SJSA1 (cell line): Measurements from ENCODE around the gene TMEM145. TPM values are rescaled to one million over a fixed set of nuclear protein-coding genes. Genes with fewer than 3 reads are reported as not detected.
"Not testable (repeated sequence)": the region's sequence is repeated elsewhere in the genome, so short reads cannot be mapped to it uniquely, and the experiment has no call there.

Source experiments
- DNase-seq, 2 experiments: peaks; one replicate each; pipeline ENCODE4 v3.0.0-alpha.2; 2015 to 2020; ENCODE audit warnings: low spot score in 2 of 2, low read depth in 1 of 2
- H3K27ac ChIP-seq: fragments of 250-450 bp; sonication (Bioruptor Pico); 2 replicates; pipeline ENCODE4 v1.5.1; 2020; ENCODE audit warnings: mild to moderate bottlenecking, moderate library complexity
- H3K27me3 ChIP-seq: fragments of 250-450 bp; sonication (Bioruptor Pico); replicated peaks from 2 replicates; pipeline ENCODE4 v1.5.1; 2020; ENCODE audit warnings: mild to moderate bottlenecking, moderate library complexity
- H3K36me3 ChIP-seq: fragments of 250-450 bp; sonication (Bioruptor Pico); 2 replicates; pipeline ENCODE4 v1.5.1; 2020; ENCODE audit warnings: mild to moderate bottlenecking
- H3K4me1 ChIP-seq: fragments of 250-450 bp; sonication (Bioruptor Pico); replicated peaks from 2 replicates; pipeline ENCODE4 v1.6.1; 2021; ENCODE audit warnings: mild to moderate bottlenecking
- H3K4me3 ChIP-seq: fragments of 250-450 bp; sonication (Bioruptor Pico); 2 replicates; pipeline ENCODE4 v1.5.1; 2020; ENCODE audit warnings: mild to moderate bottlenecking
- H3K9me3 ChIP-seq: fragments of 250-450 bp; sonication (Bioruptor Pico); replicated peaks from 2 replicates; pipeline ENCODE4 v1.5.1; 2020; ENCODE audit warnings: mild to moderate bottlenecking
- total RNA-seq: library from RNA; depleted of rRNA; stranded (reverse); fragments of >200 nt; shearing (Covaris generic); gene quantifications from 2 replicates; pipeline ENCODE4 v1.2.3, GENCODE V29; 2014

The TMEM145 gene
- total RNA-seq, 1 experiment from 2014 or later = not detected

DNA sequence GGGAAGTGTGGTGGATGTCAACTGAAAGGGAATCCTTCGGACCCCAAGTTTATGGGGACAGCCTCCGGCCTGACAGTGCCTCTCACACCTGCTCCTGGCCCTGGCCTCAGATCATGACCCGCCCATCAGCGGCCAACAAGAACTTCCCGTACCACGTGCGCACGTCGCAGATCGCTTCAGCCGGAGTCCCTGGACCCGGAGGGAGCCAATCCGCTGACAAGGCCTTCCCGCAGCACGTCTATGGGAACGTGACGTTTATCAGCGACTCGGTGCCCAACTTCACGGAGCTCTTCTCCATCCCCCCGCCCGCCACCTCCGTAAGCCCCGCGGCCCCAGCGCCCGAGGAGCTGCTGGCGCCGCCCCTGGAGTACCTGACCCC, 10.4 kb downstream of the TMEM145 start:
- peaks cover 13% of the 10 kb centered on the region for H3K4me1 ChIP-seq
- H3K4me3 ChIP-seq = no peak overlapping the region
- no peak overlapping the region for H3K27ac ChIP-seq
- H3K9me3 ChIP-seq = no peaks in the 10 kb centered on the region
- DNase-seq = no peak
- peaks cover 19% of the 10 kb centered on the region for H3K27me3 ChIP-seq
- no peaks in the 10 kb centered on the region for H3K36me3 ChIP-seq

DNA sequence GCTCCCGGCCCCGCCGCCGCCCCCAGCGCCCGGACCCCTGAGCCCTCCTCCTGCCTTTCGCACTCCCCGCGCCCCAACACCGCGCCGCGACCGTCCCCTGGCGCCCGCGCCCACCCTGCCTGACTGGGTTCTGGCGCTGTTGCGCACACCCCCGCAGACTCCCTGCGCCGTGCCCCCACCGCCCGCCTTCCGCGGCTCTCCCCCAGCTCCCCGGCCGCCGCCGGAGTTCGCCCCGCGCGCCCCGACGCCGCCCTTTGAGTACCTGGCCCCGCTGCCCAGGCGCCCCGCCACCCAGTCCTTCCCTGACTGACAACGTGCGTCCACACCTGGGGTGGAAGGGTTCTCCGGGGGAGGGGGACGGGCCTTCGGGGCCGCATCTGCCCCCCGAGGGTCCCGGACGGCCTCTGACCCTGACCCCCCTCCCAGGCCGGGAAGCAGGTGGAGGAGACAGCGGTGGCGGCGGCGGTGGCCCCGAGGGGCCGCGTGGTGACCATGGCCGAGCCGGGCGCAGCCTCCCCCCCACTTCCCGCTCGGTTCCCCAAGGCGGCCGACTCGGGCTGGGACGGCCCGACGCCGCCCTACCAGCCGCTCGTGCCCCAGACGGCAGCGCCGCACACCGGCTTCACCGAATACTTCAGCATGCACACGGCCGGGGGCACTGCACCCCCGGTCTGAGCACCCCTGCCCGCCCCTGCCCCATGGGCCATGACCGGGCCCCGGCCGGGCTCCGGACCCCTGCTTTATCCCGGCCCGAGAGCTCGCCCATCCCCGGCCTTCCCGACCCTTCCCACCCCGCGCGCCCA, 10.9 kb downstream of the TMEM145 start:
- peaks cover 13% of the 10 kb centered on the region for H3K4me1 ChIP-seq
- no peak for DNase-seq
- H3K4me3 ChIP-seq = no peak overlapping the region
- peaks cover 19% of the 10 kb centered on the region for H3K27me3 ChIP-seq
- no peaks in the 10 kb centered on the region for H3K36me3 ChIP-seq
- no peak overlapping the region for H3K27ac ChIP-seq
- H3K9me3 ChIP-seq = no peaks in the 10 kb centered on the region

DNA sequence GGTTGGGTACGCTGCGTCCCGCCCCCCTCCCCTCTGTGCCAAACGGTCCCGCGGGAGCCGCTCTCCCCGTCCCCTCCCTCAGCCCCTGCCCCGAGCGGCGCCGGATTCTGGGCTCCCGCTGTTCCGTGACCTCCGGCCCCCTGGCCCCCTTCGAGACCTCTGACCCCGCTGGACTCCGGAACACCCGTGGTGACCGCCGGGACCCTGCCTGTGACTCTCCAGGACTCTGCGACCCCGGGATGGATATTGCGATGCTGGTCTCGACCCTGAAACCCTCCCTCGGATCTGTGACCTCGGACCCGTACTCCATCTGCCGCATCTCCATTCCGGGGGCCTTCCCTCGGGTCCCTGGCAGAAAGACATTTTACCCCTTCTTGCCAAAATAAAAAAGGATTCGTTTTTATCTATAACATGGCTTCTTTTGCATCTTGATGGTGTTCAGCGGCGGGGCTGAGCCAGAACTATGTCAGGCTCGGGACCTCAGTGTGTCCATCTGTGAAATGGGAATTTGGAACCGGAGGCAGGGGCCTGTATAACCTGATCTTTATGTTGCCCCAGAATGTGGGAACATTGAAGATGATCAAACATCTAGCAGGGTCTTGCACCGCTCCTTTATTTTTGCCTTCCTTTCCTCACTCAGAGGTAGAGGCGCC, 11.7 kb downstream of the TMEM145 start:
- H3K9me3 ChIP-seq = no peaks in the 10 kb centered on the region
- H3K27ac ChIP-seq = no peak overlapping the region
- H3K36me3 ChIP-seq = no peaks in the 10 kb centered on the region
- peaks cover 19% of the 10 kb centered on the region for H3K27me3 ChIP-seq
- H3K4me3 ChIP-seq = peak overlapping the region; percentile 7; the same call in 1 of the 2 replicates
- no peak for DNase-seq
- H3K4me1 ChIP-seq = peaks cover 13% of the 10 kb centered on the region

DNA sequence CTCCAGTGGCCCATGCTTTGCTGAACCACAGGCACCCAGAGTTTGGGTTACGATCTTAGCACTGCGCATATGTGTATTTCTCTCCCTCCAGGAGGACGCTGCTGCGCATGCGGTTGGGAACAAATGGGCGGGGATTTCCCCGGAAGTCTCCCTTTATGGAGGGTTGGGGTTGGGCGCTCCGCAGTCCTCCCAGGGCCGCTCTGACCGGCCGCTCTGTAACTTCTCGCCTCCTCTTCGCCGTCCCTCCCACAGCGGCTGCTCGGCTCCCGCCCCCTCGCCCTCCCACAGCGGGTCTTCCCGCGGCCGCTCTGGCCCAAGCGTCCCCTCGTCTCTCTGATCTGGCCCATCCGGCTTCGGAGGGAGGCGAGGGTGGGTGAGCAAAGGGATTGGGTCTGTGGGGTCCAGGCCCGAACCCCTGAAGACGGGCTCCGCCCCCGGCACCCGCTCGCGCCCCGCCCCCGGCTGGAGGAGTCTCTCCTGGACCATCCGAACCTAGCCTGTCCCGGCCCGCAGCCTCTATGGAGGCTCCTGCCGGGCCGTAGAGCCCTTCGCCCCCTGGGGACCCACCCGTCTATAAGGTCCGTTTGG, 12.3 kb downstream of the TMEM145 start, which contains the start of gene MEGF8:
Gene MEGF8, plus strand, starts transcription at position 328 of the 588 bp plus-strand sequence. CDS start 609 bp downstream, outside the sequence.
- Histone ChIP-seq H3K4me1 (peaks cover 18% of the 10 kb centered on the region), H3K4me3 (peak within 1 kb of the TSS; percentile 63), H3K36me3 (no peaks in the 10 kb centered on the region), H3K27ac (no peak within 1 kb of the TSS), H3K9me3 (no peaks in the 10 kb centered on the region), H3K27me3 (peaks cover 19% of the 10 kb centered on the region)
- peak; percentile 99 for DNase-seq

DNA sequence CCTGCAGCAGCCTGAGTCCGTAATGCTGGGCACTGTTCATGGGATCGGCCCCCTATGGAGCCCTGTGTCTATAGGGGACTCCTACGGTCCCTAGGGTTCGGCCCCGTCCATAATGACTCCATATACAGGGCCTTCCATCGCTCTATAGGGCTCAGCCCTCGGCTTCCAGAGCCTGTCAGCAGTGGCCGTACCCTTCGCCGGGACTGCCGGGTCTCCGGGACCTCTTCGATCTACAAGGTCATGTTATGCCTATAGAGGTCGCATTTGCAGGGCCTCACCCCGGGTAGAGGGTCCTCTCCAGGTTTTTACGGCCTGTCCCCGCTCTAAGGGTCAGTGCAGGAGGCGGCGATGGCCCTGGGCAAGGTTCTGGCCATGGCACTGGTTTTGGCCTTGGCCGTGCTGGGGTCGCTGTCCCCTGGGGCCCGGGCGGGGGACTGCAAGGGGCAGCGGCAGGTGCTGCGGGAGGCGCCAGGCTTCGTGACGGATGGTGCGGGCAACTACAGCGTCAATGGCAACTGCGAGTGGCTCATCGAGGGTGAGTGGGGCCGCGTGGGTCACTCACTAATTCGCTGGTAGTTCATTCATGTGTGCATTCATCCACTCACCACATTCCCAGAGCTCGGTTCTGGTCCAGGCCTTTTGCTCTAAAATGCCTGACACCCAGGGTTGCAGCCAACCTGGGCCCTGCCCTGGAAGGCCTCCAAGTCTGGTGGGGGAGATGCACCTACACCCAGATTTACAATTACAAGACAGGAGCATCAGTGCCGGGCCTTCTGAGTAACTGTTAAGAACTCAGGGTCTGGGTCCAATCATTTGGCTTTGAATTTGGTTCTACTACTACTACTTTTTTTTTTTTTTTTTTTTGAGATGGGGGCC, 13.0 kb downstream of the TMEM145 start:
- H3K27me3 ChIP-seq = peaks cover 19% of the 10 kb centered on the region
- H3K9me3 ChIP-seq = no peaks in the 10 kb centered on the region
- H3K4me3 ChIP-seq = peak overlapping the region; percentile 63
- no peaks in the 10 kb centered on the region for H3K36me3 ChIP-seq
- H3K27ac ChIP-seq = no peak overlapping the region
- no peak for DNase-seq
- peaks cover 20% of the 10 kb centered on the region for H3K4me1 ChIP-seq

DNA sequence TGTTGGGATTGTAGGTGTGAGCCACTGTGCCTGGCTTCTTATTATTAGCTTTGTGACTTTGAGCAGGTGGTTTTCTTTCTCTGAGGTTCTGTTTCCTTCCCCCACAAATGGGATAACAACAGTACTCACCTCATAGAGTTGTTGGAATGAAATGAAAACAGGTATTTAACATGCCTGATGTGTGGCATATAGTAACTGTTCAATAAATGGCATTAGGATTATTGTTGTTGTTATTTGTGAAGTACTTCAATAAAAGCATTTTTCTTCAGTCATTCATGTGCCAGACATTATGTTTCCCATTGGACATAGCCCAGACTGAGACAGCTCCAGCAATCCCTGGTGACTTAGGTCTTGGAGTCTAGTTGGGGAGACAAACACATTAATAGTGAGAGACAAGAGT, 13.9 kb downstream of the TMEM145 start:
- no peak for DNase-seq
- Histone ChIP-seq H3K4me3 (no peak overlapping the region), H3K4me1 (peaks cover 20% of the 10 kb centered on the region), H3K27ac (no peak overlapping the region), H3K27me3 (peaks cover 16% of the 10 kb centered on the region), H3K9me3 (no peaks in the 10 kb centered on the region), H3K36me3 (no peaks in the 10 kb centered on the region)

DNA sequence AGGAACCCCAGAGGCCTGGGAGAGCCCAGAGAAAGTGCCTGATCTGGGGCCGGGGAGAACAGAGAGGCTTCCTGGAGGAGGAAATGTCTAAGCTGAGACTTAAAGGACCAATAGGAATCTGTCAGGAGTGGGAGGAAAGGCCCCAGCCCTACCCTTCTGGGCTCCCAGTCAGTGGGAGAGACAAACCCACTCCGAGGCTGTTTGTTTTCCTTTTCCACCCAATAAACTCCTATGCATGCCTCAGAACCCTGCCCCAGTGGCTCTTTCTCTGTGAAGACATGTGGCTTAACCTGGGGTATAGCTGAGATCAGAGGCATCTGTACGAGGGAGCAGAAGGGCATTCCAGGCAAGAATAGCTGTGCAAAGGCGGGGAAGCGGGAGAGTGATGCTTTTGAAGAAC, 14.3 kb downstream of the TMEM145 start:
- no peak for DNase-seq
- Histone ChIP-seq H3K4me1 (peaks cover 20% of the 10 kb centered on the region), H3K9me3 (no peaks in the 10 kb centered on the region), H3K36me3 (no peaks in the 10 kb centered on the region), H3K27me3 (peaks cover 13% of the 10 kb centered on the region), H3K27ac (no peak overlapping the region), H3K4me3 (no peak overlapping the region)

DNA sequence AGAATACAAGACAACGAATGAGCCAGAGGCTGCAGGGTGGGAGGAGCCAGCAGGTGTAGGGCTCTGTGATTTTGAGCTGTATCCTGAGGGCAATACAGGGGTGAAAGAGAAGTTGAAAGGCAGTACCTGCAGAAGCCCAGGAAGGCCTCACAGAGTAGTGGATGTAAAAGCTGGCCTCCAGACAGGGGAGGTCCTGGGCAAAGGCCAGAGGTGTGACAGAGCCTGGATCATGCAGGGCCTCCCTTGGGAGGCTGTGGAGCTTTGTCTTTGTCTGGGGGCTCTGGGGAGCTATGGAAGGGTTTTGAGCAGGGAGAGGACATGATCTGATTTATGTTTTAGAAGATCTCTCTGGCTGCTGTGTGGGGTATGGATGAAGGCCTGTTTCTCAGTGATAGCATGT, 15.0 kb downstream of the TMEM145 start:
- no peaks in the 10 kb centered on the region for H3K9me3 ChIP-seq
- DNase-seq = no peak
- peaks cover 11% of the 10 kb centered on the region for H3K27me3 ChIP-seq
- H3K4me1 ChIP-seq = peaks cover 20% of the 10 kb centered on the region
- H3K27ac ChIP-seq = no peak overlapping the region
- H3K4me3 ChIP-seq = no peak overlapping the region
- H3K36me3 ChIP-seq = no peaks in the 10 kb centered on the region

DNA sequence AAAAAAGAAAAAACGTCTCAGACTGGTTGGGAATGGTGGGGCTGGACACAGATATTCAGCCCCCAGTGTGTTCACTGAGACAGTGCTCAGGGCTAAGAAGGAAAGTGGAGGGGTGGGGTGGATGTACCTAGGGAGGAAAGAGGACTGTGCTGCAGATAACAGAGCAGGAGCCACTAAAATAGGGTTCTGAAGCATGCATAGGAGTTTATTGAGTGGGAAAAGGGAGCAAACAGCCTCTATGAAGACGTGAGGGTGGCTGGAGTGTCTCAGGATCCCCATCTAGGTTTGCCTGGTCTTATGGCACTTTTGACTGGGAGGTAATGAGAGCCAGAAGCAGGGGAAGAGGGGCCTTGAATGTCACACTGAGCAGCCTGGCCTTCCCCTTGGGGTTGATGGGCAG, 15.7 kb downstream of the TMEM145 start:
- H3K9me3 ChIP-seq = no peaks in the 10 kb centered on the region

DNA sequence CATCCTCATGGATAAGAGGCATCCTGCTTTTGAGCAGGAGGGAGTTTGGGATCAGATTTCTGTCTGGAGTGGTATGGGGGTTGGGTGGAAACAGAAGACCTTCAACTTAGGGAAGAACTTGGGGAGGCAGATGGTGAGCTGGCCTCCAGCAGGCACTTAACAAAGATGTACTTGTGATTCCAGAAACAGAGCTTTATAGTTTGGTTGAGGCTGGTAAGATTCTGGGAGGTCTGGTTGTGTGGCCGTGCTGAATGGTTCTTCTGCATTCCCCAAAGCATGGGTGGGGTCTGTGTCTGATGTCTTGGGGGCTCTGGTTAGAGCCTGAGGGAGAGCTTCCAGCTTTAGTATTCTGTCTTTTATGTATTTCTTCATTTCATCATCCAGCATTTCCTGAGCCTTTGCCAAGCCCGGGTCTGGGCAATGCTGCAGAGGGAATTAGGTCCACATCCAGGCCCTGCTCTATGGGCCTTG, 17.2 kb downstream of the TMEM145 start:
- H3K4me3 ChIP-seq = no peak overlapping the region
- H3K36me3 ChIP-seq = no peaks in the 10 kb centered on the region
- no peak overlapping the region for H3K27ac ChIP-seq
- H3K4me1 ChIP-seq = peaks cover 12% of the 10 kb centered on the region
- no peaks in the 10 kb centered on the region for H3K9me3 ChIP-seq
- no peak for DNase-seq
- no peaks in the 10 kb centered on the region for H3K27me3 ChIP-seq

More for the DNA sequence above, 15.7 kb downstream of the TMEM145 start:
- Histone ChIP-seq H3K36me3 (no peaks in the 10 kb centered on the region), H3K27me3 (peaks cover 8% of the 10 kb centered on the region), H3K4me3 (no peak overlapping the region), H3K27ac (no peak overlapping the region), H3K4me1 (peaks cover 20% of the 10 kb centered on the region)
- DNase-seq = no peak

DNA sequence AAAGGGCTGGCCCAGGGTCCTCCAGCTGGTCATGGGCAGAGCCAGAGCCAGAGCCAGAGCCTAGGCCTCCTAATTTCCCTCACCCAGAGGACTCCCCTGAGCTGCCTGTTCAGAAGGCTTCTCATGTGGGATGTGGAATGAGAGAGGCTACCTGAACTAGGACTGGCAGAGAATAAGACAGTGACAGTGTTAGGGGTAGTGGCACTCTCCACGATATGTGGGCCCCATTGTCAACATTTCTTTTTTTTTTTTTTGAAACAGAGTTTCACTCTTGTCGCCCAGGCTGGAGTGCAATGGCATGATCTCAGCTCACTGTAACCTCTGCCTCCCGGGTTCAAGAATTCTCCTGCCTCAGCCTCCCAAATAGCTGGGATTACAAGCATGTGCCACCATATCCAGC, 18.2 kb downstream of the TMEM145 start:
- H3K9me3 ChIP-seq, H3K36me3 ChIP-seq, H3K4me3 ChIP-seq, DNase-seq, H3K27me3 ChIP-seq, H3K4me1 ChIP-seq, H3K27ac ChIP-seq: not testable (repeated sequence)

DNA sequence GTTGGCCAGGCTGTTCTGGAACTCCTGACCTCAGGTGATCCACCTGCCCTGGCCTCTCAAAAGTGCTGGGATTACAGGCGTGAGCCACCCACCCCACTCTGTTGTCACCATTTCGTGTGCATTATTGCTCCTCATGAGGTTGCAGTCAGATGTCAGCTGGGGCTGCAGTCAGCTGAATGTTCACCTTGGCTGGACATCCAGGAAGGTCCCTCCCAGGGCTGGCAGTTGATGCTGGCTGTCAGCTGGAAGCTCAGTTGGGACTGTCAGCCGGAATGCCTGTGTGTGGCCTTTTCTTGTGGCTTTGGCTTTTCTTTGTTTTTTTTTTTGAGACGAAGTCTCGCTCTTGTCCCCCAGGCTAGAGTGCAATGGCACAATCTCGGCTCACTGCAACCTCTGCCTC, 18.9 kb downstream of the TMEM145 start:
- peaks cover 7% of the 10 kb centered on the region for H3K4me1 ChIP-seq
- H3K9me3 ChIP-seq = no peaks in the 10 kb centered on the region
- no peak for DNase-seq
- H3K27ac ChIP-seq = no peak overlapping the region
- no peak overlapping the region for H3K4me3 ChIP-seq
- H3K27me3 ChIP-seq = no peaks in the 10 kb centered on the region
- H3K36me3 ChIP-seq = no peaks in the 10 kb centered on the region

DNA sequence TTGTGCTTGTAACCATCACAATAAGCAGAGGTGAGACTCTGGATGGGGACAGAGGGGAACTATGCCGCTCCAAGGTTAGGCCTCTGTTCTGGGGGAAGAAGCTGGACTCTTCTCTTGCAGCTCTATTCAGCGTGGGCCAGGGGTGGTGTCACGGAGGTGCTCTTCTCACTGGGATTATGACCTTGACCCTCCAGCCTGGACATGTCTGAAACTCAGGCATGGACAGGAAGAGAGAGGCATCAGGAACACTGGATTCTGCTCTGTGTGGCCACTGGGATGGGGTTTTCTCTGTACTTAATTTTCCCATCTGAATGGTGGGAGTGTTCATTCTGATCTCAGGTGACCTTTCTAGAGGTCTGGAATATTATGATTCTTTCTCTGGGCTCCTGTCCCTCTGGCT, 19.9 kb downstream of the TMEM145 start:
- Histone ChIP-seq H3K27me3 (no peaks in the 10 kb centered on the region), H3K9me3 (no peaks in the 10 kb centered on the region), H3K36me3 (no peaks in the 10 kb centered on the region), H3K4me1 (peaks cover 7% of the 10 kb centered on the region), H3K4me3 (no peak overlapping the region), H3K27ac (no peak overlapping the region)
- no peak for DNase-seq
